Adrenal gland (tissue), 5 donors: ENCODE measurements around the gene ACAA2.

Experiments used
- POLR2A ChIP-seq, 2 donors: fragments of 450-650 bp; IDR thresholded peaks; one replicate each; pipeline ENCODE4 v1.6.1; 2017; ENCODE audit warnings: antibody characterized with exemption in 2 of 2, mild to moderate bottlenecking in 2 of 2, moderate library complexity in 1 of 2
- TF ChIP-seq, protein P1 (sequence below), 6 experiments: fragments of 450-650 bp in 4 of 6; fragments of 200-600 bp in 2 of 6; sonication (generic) in 1 of 6; IDR thresholded peaks; 1 replicate in 5 of 6; 2 replicates in 1 of 6; pipeline versions ENCODE4 v1.5.1 to v1.8.0; 2016 to 2021; ENCODE audit warnings: antibody characterized with exemption in 6 of 6, mild to moderate bottlenecking in 2 of 6, moderate library complexity in 1 of 6
- donor health status: DM: no; HTN: no; CAD: no.

DNA sequence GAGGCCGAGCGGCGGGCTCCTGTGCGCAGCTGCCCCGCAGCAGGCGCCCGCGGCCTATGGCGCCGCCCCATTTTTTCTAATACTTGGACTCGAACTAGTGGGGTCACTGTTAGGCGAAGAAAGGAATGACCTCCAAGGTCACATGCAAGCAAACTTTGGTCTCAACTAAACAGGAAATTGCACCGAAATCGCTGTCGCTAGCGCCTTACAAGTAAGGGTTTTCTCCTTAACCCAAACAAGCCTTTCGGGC lies 339 bp downstream of the ACAA2 start:
- TF ChIP-seq, protein P1, sequence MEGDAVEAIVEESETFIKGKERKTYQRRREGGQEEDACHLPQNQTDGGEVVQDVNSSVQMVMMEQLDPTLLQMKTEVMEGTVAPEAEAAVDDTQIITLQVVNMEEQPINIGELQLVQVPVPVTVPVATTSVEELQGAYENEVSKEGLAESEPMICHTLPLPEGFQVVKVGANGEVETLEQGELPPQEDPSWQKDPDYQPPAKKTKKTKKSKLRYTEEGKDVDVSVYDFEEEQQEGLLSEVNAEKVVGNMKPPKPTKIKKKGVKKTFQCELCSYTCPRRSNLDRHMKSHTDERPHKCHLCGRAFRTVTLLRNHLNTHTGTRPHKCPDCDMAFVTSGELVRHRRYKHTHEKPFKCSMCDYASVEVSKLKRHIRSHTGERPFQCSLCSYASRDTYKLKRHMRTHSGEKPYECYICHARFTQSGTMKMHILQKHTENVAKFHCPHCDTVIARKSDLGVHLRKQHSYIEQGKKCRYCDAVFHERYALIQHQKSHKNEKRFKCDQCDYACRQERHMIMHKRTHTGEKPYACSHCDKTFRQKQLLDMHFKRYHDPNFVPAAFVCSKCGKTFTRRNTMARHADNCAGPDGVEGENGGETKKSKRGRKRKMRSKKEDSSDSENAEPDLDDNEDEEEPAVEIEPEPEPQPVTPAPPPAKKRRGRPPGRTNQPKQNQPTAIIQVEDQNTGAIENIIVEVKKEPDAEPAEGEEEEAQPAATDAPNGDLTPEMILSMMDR (IDR thresholded peaks at IDR 0.05), result no peak
- no peak for TF ChIP-seq POLR2A (IDR thresholded peaks at IDR 0.05)
